22Rv1 (cell line): Measurements from ENCODE around the gene NSD1.

Experiments
- H3K27ac ChIP-seq: fragments of 450-650 bp; 2 replicates; pipeline ENCODE4 v1.5.1; 2017
- CTCF ChIP-seq: fragments of 450-650 bp; IDR thresholded peaks from 2 replicates; pipeline ENCODE4 v1.5.1; 2017; ENCODE audit warnings: mild to moderate bottlenecking
- ZFX ChIP-seq: fragments of 450-650 bp; IDR thresholded peaks from 2 replicates; pipeline ENCODE4 v1.6.1; 2017; ENCODE audit warnings: antibody characterized with exemption, borderline replicate concordance

NSD1 gene

GRCh38 chr5:177131352-177132135 is 2.0 kb upstream of the NSD1 start:
- H3K27ac ChIP-seq = no peak overlapping the region
- no peak for TF ChIP-seq CTCF
- TF ChIP-seq ZFX = no peak

- no peak for TF ChIP-seq ZFX
- TF ChIP-seq CTCF = no peak
- H3K27ac ChIP-seq = peak overlapping the region; percentile 82; the same call in 1 of the 2 replicates
Observed at GRCh38 chr5:177132136-177133095, 1.2 kb upstream of the NSD1 start.

DNA sequence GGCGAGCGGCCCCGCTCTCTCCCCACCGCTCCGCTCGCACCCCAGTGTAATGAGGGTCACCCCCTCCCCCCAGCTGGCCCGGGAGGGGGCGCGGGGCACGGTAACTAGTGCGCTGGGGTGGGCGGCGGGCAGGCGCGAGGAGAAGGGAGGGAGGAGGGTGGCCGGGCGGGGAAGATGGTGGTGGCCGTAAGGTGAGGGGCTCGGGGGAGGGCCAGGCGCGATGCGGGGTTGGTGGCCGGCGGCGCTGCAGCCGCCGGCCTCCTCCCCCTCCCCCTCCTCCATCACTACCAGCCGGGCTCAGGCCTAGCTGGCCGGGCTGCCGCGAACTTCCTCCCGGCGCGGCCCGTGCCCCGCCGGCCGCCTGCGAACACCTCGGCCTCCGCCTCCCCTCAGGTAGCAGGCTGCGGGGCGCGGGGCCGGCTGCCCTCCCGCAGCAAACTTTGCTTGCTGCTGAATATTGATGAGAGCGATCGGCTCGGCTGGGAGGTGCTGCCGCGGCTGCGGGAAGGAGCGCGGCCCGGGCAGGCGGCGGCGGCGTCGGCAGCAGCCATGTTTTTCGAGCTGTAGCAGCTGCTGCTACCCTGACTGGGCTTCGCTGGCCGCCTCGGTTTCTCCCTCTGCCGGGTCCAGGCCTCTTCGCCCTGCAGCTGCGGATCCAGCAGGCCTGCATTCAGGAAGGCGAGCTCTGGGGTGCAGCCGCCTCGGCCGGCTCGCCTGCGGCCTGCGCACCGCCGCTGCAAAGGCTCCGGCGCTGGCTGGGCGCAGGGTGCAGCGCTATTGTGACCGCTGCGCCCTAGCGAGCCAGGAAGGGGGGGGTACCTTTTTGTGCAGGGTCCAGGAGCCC is 502 bp downstream of the NSD1 start:
- H3K27ac ChIP-seq = peak overlapping the region; percentile 82

GRCh38 chr5:177134697-177135225 is 1.2 kb downstream of the NSD1 start:
- TF ChIP-seq ZFX (no peak), CTCF (no peak)
- H3K27ac ChIP-seq = peak overlapping the region; percentile 82

More for the DNA sequence above, 502 bp downstream of the NSD1 start:
- TF ChIP-seq ZFX = peak; percentile 81; the same call in 1 of the 2 replicates
- no peak for TF ChIP-seq CTCF

GRCh38 chr5:177140312-177140711 is 6.7 kb downstream of the NSD1 start:
- TF ChIP-seq ZFX = no peak
- TF ChIP-seq CTCF = no peak
- no peak overlapping the region for H3K27ac ChIP-seq

- TF ChIP-seq ZFX (no peak), CTCF (no peak)
- H3K27ac ChIP-seq = no peak overlapping the region
Observed at GRCh38 chr5:177141496-177141895, 7.9 kb downstream of the NSD1 start.
